VCaP (cell line): ENCODE results near the gene DEDD.

ENCODE experiments used
- H3K27ac ChIP-seq: fragments of 450-650 bp; 2 replicates; pipeline ENCODE4 v1.5.1; 2017
- CTCF ChIP-seq: fragments of 450-650 bp; conservative IDR thresholded peaks from 2 replicates; pipeline ENCODE4 v1.5.1; 2017; ENCODE audit warnings: mild to moderate bottlenecking, moderate library complexity

The DEDD gene

GRCh38 chr1:161175771-161176453, 43.4 kb upstream of the DEDD start:
- no peak for TF ChIP-seq CTCF
- H3K27ac ChIP-seq: peak overlapping the region; percentile 74; the same call in 1 of the 2 replicates

- H3K27ac ChIP-seq: no peak overlapping the region
- no peak for TF ChIP-seq CTCF
Measured at GRCh38 chr1:161174911-161175310, 42.4 kb upstream of the DEDD start.

- TF ChIP-seq CTCF: no peak
- H3K27ac ChIP-seq: no peak overlapping the region
Measured at GRCh38 chr1:161173711-161174110, 41.2 kb upstream of the DEDD start.

- H3K27ac ChIP-seq: peak overlapping the region; percentile 14; the same call in 1 of the 2 replicates
- no peak for TF ChIP-seq CTCF
Measured at GRCh38 chr1:161172776-161173376, 40.4 kb upstream of the DEDD start.

GRCh38 chr1:161172349-161172748, 39.9 kb upstream of the DEDD start:
- TF ChIP-seq CTCF: no peak
- 0 out of 2 replicates have a peak overlapping the region, but pooled peaks have one; percentile 14 for H3K27ac ChIP-seq

- 0 out of 2 replicates have a peak overlapping the region, but pooled peaks have one; percentile 2 for H3K27ac ChIP-seq
- TF ChIP-seq CTCF: no peak
Measured at GRCh38 chr1:161171696-161172095, 39.2 kb upstream of the DEDD start.

GRCh38 chr1:161171191-161171590, 38.7 kb upstream of the DEDD start:
- H3K27ac ChIP-seq: 0 out of 2 replicates have a peak overlapping the region, but pooled peaks have one; percentile 2
- peak; percentile 32; the same call in 1 of the 2 replicates for TF ChIP-seq CTCF
